Measurements from ENCODE around the gene FOXN3. TPM values are rescaled to one million over a fixed set of nuclear protein-coding genes. Genes with fewer than 3 reads are reported as not detected.

Gene FOXN3, protein sequence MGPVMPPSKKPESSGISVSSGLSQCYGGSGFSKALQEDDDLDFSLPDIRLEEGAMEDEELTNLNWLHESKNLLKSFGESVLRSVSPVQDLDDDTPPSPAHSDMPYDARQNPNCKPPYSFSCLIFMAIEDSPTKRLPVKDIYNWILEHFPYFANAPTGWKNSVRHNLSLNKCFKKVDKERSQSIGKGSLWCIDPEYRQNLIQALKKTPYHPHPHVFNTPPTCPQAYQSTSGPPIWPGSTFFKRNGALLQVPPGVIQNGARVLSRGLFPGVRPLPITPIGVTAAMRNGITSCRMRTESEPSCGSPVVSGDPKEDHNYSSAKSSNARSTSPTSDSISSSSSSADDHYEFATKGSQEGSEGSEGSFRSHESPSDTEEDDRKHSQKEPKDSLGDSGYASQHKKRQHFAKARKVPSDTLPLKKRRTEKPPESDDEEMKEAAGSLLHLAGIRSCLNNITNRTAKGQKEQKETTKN
- polyA plus RNA-seq (10.1 to 10.6 TPM (median 10.2 TPM) in 3 replicates), polyA minus RNA-seq (27.5 to 28.6 TPM (median 28.3 TPM) in 3 replicates)
- polyA plus RNA-seq (2011; ENCODE audit: low read depth), result 5.7 TPM
- 11.2 and 11.5 TPM in 2 replicates for polyA plus RNA-seq (2011; cell fraction: cytosol; rRNA removed)
- polyA plus RNA-seq (2011; cell fraction: nucleus; rRNA removed), result 10.5 and 13.4 TPM in 2 replicates
- polyA plus RNA-seq (2012; ENCODE audit: low replicate concordance), result 8.1 and 9.7 TPM in 2 replicates
- polyA minus RNA-seq (2011; cell fraction: cytosol; rRNA and poly(A)+ RNA removed), result 14.6 TPM
- 29.0 and 31.9 TPM in 2 replicates for polyA minus RNA-seq (2011; cell fraction: nucleus; rRNA and poly(A)+ RNA removed)

DNA sequence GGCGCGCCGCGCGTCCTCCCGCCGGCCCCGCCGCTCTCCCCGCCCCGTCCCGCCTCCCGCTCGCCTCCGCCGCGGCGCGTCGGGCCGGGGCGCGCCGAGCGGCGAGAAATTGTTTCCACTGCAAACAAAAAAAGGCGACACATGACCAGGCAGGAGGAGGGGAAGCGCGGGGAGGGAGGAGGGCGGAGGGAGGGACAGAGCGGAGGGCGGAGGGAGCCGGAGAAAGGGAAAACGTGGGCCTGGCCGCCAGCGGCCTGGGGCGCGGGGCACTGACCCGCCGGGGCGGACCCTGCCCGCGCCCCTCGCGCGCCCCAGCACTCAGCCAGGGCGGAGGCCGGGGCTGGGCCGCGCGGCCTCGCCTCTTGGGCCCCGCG, at the start of gene FOXN3:
Gene FOXN3, minus strand, starts transcription at position 143 of the 374 bp plus-strand sequence. CDS start 4,757 bp downstream, outside the sequence.
- TF ChIP-seq EZH2 (IDR thresholded peaks at IDR 0.05; ENCODE audit: low read length), result no peak
- TF ChIP-seq, protein P1, sequence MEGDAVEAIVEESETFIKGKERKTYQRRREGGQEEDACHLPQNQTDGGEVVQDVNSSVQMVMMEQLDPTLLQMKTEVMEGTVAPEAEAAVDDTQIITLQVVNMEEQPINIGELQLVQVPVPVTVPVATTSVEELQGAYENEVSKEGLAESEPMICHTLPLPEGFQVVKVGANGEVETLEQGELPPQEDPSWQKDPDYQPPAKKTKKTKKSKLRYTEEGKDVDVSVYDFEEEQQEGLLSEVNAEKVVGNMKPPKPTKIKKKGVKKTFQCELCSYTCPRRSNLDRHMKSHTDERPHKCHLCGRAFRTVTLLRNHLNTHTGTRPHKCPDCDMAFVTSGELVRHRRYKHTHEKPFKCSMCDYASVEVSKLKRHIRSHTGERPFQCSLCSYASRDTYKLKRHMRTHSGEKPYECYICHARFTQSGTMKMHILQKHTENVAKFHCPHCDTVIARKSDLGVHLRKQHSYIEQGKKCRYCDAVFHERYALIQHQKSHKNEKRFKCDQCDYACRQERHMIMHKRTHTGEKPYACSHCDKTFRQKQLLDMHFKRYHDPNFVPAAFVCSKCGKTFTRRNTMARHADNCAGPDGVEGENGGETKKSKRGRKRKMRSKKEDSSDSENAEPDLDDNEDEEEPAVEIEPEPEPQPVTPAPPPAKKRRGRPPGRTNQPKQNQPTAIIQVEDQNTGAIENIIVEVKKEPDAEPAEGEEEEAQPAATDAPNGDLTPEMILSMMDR (optimal IDR thresholded peaks at IDR 0.05 in 1 of 3, IDR thresholded peaks at IDR 0.05 in 1 of 3, conservative IDR thresholded peaks at IDR 0.05 in 1 of 3; ENCODE audit: extremely low read depth in 1 of 3, insufficient read depth in 2 of 3, low read length in 3 of 3), result no peak
- Histone ChIP-seq H2AFZ (ENCODE audit: control insufficient read depth, low read length) (peak within 1 kb of the TSS; percentile 92), H3K79me2 (ENCODE audit: control insufficient read depth, insufficient read depth, low read length) (peaks cover 2% of the 10 kb centered on the region), H3K4me2 (ENCODE audit: control insufficient read depth, extremely low read depth, insufficient read depth, low read depth, low read length) (peak within 1 kb of the TSS; percentile 96), H3K36me3 (ENCODE audit: control insufficient read depth in 2 of 2, extremely low read depth in 1 of 2, insufficient read depth in 2 of 2, low read length in 2 of 2) (peaks cover 0 to under 1% of the 10 kb centered on the region in 2 experiments), H3K27me3 (ENCODE audit: control insufficient read depth, extremely low read depth, insufficient read depth, low read length) (no peaks in the 10 kb centered on the region), H3K4me1 (ENCODE audit: control insufficient read depth, extremely low read depth, insufficient read depth, low read length) (peaks cover 13% of the 10 kb centered on the region), H3K9ac (ENCODE audit: control insufficient read depth, extremely low read depth, insufficient read depth, low read length) (peak within 1 kb of the TSS; percentile 83), H3K4me3 (ENCODE audit: control insufficient read depth in 2 of 3, extremely low read depth in 1 of 3, insufficient read depth in 2 of 3, low read depth in 1 of 3, low read length in 3 of 3) (peak within 1 kb of the TSS; percentile 77 to 89 (median 86)), H3K9me3 (ENCODE audit: control insufficient read depth, low read depth, low read length) (no peaks in the 10 kb centered on the region), H3K27ac (ENCODE audit: control insufficient read depth, insufficient read depth, low read length) (peak within 1 kb of the TSS; percentile 62), H3K9me1 (ENCODE audit: control insufficient read depth, extremely low read depth, insufficient read depth, low read length) (no peaks in the 10 kb centered on the region), H4K20me1 (ENCODE audit: control insufficient read depth, extremely low read depth, insufficient read depth, low read length) (no peaks in the 10 kb centered on the region)
- dilution Hi-C loops (cut with MboI; ENCODE audit: extremely low pct_ligation_motif_present, low sequenced_read_pairs), result no loop called here
- FAIRE-seq (no peak), DNase-seq (ENCODE audit: low read depth, low spot score) (no peak)

DNA sequence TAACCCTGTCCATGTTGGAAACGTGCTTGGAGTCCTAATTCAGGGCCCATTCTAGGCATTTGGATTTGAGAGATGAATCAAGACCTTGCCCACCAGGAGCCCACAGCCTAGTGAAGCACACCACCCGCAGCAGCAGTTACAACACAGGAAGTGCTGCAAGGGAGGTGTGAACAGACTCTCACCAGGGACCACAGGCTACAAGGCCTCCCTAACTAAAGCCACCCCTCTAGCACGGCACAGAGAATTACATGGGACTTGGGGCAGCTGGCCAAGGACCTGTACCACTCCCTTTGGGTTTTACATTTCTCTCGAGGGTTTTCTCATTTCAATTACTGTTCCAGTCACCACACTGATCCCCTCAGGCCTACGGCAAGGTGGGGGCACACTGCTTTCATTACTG, 49.5 kb upstream of the FOXN3 start:
- no peaks in the 10 kb centered on the region for H3K9me1 ChIP-seq (ENCODE audit: control insufficient read depth, extremely low read depth, insufficient read depth, low read length)
- H2AFZ ChIP-seq (ENCODE audit: control insufficient read depth, low read length), result peak overlapping the region; percentile 80
- peak overlapping the region; percentile 31 for H3K4me2 ChIP-seq (ENCODE audit: control insufficient read depth, extremely low read depth, insufficient read depth, low read depth, low read length)
- no peaks in the 10 kb centered on the region for H3K36me3 ChIP-seq (ENCODE audit: control insufficient read depth in 2 of 2, extremely low read depth in 1 of 2, insufficient read depth in 2 of 2, low read length in 2 of 2)
- no peaks in the 10 kb centered on the region for H3K9me3 ChIP-seq (ENCODE audit: control insufficient read depth, low read depth, low read length)
- no peaks in the 10 kb centered on the region for H4K20me1 ChIP-seq (ENCODE audit: control insufficient read depth, extremely low read depth, insufficient read depth, low read length)
- H3K27ac ChIP-seq (ENCODE audit: control insufficient read depth, insufficient read depth, low read length), result no peak overlapping the region
- H3K9ac ChIP-seq (ENCODE audit: control insufficient read depth, extremely low read depth, insufficient read depth, low read length), result no peak overlapping the region
- DNase-seq (ENCODE audit: low read depth, low spot score) (no peak), FAIRE-seq (no peak)
- dilution Hi-C loops (cut with MboI; ENCODE audit: extremely low pct_ligation_motif_present, low sequenced_read_pairs), result no loop called here
- no peak overlapping the region for H3K4me3 ChIP-seq (ENCODE audit: control insufficient read depth in 2 of 3, extremely low read depth in 1 of 3, insufficient read depth in 2 of 3, low read depth in 1 of 3, low read length in 3 of 3)
- peaks cover 9% of the 10 kb centered on the region for H3K4me1 ChIP-seq (ENCODE audit: control insufficient read depth, extremely low read depth, insufficient read depth, low read length)
- TF ChIP-seq, protein P1 (optimal IDR thresholded peaks at IDR 0.05 in 1 of 3, IDR thresholded peaks at IDR 0.05 in 1 of 3, conservative IDR thresholded peaks at IDR 0.05 in 1 of 3; ENCODE audit: extremely low read depth in 1 of 3, insufficient read depth in 2 of 3, low read length in 3 of 3), result no peak
- TF ChIP-seq EZH2 (IDR thresholded peaks at IDR 0.05; ENCODE audit: low read length), result no peak
- H3K79me2 ChIP-seq (ENCODE audit: control insufficient read depth, insufficient read depth, low read length), result no peaks in the 10 kb centered on the region
- H3K27me3 ChIP-seq (ENCODE audit: control insufficient read depth, extremely low read depth, insufficient read depth, low read length), result no peaks in the 10 kb centered on the region
